GM12875 (cell line): Measurements from ENCODE around the gene ACYP2.

Source experiments
- H3K4me3 ChIP-seq: one replicate; pipeline ENCODE4 v1.5.1; 2011; ENCODE audit warnings: low read depth, low read length, control low read depth
- TF ChIP-seq, protein P1 (sequence below): IDR thresholded peaks from 2 replicates; pipeline ENCODE4 v1.5.1; 2011; ENCODE audit warnings: low read depth, mild to moderate bottlenecking, control low read depth, inconsistent platforms, low read length, moderate library complexity, borderline replicate concordance; ENCODE audit not compliant: insufficient read depth

ACYP2 gene

DNA sequence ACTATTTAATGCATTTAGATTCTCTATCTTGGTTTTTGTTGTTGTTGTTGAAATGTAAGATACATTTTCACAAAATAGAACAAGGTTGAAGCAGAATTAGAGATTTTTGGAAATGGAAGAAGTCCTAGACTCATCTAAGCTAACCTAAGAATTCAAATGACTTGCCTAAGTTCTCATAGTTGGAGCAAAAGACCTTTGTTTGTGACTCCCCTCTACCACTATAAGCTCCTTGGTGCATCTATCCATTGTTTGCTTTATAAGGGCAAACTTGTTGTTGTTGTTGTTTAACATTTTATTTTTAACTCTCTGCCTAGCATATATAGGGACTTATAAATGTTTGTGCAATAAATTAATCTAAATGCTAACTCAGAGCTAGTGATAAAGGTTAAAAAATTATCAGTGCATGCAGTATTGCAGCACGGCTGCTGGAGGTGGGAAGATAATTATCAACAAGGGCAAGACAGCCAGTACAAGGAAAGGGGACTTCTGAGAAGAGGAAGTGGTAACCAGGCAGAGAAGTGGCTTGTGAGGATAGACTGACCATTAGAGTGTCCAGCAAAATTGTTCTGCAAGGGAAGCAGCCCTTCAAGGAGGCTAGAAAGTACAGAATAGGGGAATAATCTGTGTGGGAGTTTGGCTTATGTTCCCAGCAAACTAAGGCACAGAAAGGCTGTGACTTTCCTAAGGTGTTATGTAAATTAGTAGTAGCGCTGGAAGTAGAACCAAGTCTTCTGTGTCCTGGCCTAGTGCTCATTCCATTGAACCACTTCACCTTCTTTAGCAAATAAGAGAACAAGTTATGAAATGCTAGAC, 38.1 kb upstream of the ACYP2 start:
- TF ChIP-seq, protein P1, sequence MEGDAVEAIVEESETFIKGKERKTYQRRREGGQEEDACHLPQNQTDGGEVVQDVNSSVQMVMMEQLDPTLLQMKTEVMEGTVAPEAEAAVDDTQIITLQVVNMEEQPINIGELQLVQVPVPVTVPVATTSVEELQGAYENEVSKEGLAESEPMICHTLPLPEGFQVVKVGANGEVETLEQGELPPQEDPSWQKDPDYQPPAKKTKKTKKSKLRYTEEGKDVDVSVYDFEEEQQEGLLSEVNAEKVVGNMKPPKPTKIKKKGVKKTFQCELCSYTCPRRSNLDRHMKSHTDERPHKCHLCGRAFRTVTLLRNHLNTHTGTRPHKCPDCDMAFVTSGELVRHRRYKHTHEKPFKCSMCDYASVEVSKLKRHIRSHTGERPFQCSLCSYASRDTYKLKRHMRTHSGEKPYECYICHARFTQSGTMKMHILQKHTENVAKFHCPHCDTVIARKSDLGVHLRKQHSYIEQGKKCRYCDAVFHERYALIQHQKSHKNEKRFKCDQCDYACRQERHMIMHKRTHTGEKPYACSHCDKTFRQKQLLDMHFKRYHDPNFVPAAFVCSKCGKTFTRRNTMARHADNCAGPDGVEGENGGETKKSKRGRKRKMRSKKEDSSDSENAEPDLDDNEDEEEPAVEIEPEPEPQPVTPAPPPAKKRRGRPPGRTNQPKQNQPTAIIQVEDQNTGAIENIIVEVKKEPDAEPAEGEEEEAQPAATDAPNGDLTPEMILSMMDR = no peak
- no peak overlapping the region for H3K4me3 ChIP-seq

- TF ChIP-seq, protein P1 = no peak
- H3K4me3 ChIP-seq = no peak overlapping the region
These were observed 36.1 kb upstream of the ACYP2 start for GRCh38 chr2:54079331-54079730.

DNA sequence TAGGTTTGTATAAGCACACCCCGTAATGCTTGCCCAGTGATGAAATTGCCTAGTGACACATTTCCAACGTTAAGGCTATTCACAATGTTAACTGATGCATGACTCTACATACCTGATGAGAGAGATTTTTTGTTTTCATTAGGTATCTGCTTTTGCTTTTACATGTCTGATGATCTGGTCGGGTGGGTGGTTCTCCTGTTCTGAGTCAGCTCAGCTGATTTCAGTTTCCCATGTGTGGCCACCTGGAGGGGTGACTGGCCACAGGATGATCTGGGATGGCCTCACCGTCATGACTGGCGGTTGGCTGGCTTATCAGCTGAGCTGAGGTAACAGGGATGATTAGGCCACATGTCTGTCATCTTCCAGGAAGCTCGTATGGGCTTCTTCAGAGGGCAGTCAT, 33.8 kb upstream of the ACYP2 start:
- no peak overlapping the region for H3K4me3 ChIP-seq
- TF ChIP-seq, protein P1 = no peak

- TF ChIP-seq, protein P1 = no peak
- H3K4me3 ChIP-seq = no peak overlapping the region
These were observed 32.4 kb upstream of the ACYP2 start for GRCh38 chr2:54083021-54083420.

DNA sequence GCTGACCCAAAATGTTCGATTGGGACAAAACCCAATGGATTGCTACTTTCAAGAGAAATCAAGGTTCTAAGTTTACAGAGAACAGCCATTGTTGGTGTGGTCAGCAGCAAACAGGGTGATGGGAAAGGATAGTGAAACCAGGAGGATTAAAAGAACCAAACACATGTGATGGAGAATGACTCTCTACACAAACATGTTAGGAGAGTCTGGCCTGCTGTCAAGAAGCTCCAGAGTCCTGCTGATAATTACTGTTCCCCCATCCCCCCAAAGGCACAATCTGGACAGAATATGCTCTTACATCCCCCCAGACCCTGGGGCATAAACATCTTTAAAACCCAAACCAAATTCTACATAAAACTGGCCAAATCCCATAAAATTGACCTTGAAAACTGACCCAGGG, 32.0 kb upstream of the ACYP2 start:
- TF ChIP-seq, protein P1 = no peak

DNA sequence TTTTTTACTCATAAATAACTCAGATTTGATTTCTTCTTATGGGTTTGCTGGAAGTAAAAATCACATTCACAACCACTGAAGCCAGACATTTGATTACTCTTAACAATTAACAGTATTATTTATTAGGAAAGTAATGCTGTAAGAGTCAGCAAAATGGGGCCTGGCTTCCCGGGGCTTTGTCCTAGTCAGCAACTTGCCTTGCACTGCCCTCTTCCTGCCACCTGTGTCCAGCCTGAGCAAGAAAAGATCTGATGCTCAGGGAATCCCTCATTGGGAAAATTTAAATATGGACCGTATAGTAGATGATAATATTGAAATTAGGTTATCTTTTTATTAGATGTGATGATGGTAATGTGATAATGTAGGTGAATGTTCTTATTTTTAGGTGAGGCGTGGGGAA, 30.8 kb upstream of the ACYP2 start:
- no peak overlapping the region for H3K4me3 ChIP-seq
- TF ChIP-seq, protein P1 = no peak

More for the DNA sequence above, 32.0 kb upstream of the ACYP2 start:
- no peak overlapping the region for H3K4me3 ChIP-seq

GRCh38 chr2:54085069-54085468, 30.3 kb upstream of the ACYP2 start:
- no peak overlapping the region for H3K4me3 ChIP-seq
- TF ChIP-seq, protein P1 = no peak
